K562 (cell line): ENCODE results near the gene GEN1. TPM values are rescaled to one million over a fixed set of nuclear protein-coding genes. Genes with fewer than 3 reads are reported as not detected.

Source experiments
- ARID2 ChIP-seq: fragments of 450-650 bp; IDR thresholded peaks from 2 replicates; pipeline ENCODE4 v1.6.1; 2017; ENCODE audit warnings: antibody characterized with exemption, mild to moderate bottlenecking
- BACH1 ChIP-seq: fragments of 200-800 bp; sonication (Bioruptor generic); IDR thresholded peaks from 2 replicates; pipeline ENCODE4 v1.6.1; 2016; ENCODE audit warnings: missing genetic modification characterization, missing compliant biosample characterization
- MEIS2 ChIP-seq: fragments of 450-650 bp; IDR thresholded peaks from 2 replicates; pipeline ENCODE4 v1.6.1; 2014; ENCODE audit warnings: mild to moderate bottlenecking; ENCODE audit not compliant: partially characterized antibody
- MTA1 ChIP-seq: fragments of 450-650 bp; IDR thresholded peaks from 2 replicates; pipeline ENCODE4 v1.6.1; 2017; ENCODE audit warnings: borderline replicate concordance
- PML ChIP-seq: IDR thresholded peaks from 2 replicates; pipeline ENCODE4 v1.6.1; 2012; ENCODE audit warnings: low read length, inconsistent platforms
- SOX6 ChIP-seq: fragments of 450-650 bp; IDR thresholded peaks from 2 replicates; pipeline ENCODE4 v1.6.1; 2014; ENCODE audit warnings: mild to moderate bottlenecking
- ZNF224 ChIP-seq: sonication (generic); formaldehyde crosslinking; IDR thresholded peaks from 2 replicates; pipeline ENCODE4 v1.8.0; 2022; ENCODE audit warnings: mild to moderate bottlenecking, missing genetic modification reagents
- ZNF263 ChIP-seq: sonication (generic); formaldehyde crosslinking; IDR thresholded peaks from 2 replicates; pipeline ENCODE4 v1.8.0; 2022; ENCODE audit warnings: mild to moderate bottlenecking, missing genetic modification reagents, borderline replicate concordance
- ZNF589 ChIP-seq: fragments of 200-800 bp; sonication (Bioruptor generic); IDR thresholded peaks from 2 replicates; pipeline ENCODE4 v1.6.1; 2016; ENCODE audit warnings: low read depth, missing genetic modification characterization, missing compliant biosample characterization
- ZNF75A ChIP-seq: fragments of 450-650 bp; formaldehyde crosslinking; IDR thresholded peaks from 2 replicates; pipeline ENCODE4 v1.4.0; 2020; ENCODE audit warnings: mild to moderate bottlenecking
- polyA plus RNA-seq, 8 experiments: library from polyadenylated mRNA; depleted of rRNA in 4 of 8; stranded (reverse) in 5 of 8; unstranded in 3 of 8; fragments of >200 nt; fragmentation: Nextera tagmentation in 2 of 8; fragmentation: Illumina TruSeq in 1 of 8; extraction: Ambion mirVana in 2 of 8; extraction: Trizol in 1 of 8; gene quantifications; 2 replicates each; pipeline versions ENCODE4 v1.2.1 to v1.2.3, GENCODE V29; 2011 to 2014; ENCODE audit warnings: inconsistent platforms in 1 of 8, missing spikeins in 1 of 8
- total RNA-seq, 7 experiments: library from RNA; depleted of rRNA in 6 of 7; stranded (reverse); fragments of >200 nt in 6 of 7; fragmentation: Illumina TruSeq in 2 of 7; extraction: Trizol in 2 of 7; gene quantifications; 2 replicates each; pipeline versions ENCODE4 v1.2.1 to v1.2.3, GENCODE V29; 2011 to 2021; ENCODE audit warnings: low replicate concordance in 1 of 7
- TF ChIP-seq, protein P1 (sequence below): fragments of 450-650 bp; IDR thresholded peaks from 2 replicates; pipeline ENCODE4 v1.6.1; 2016; ENCODE audit warnings: antibody characterized with exemption
- TF ChIP-seq, protein P2 (sequence below): fragments of 250-450 bp; sonication (Bioruptor Pico); IDR thresholded peaks from 2 replicates; pipeline ENCODE4 v1.8.0; 2022; ENCODE audit warnings: inconsistent platforms, mild to moderate bottlenecking, moderate library complexity, borderline replicate concordance
- TF ChIP-seq, protein P3 (sequence below): fragments of 450-650 bp; IDR thresholded peaks from 2 replicates; pipeline ENCODE4 v1.6.1; 2016; ENCODE audit warnings: mild to moderate bottlenecking, moderate library complexity

GEN1 gene
- total and polyA plus RNA-seq, 9 of the 15 experiments (the other 6 are each of a cell fraction or from before 2014, with no cell fraction given) = 8.6 to 39.7 (median 24.5) TPM

DNA sequence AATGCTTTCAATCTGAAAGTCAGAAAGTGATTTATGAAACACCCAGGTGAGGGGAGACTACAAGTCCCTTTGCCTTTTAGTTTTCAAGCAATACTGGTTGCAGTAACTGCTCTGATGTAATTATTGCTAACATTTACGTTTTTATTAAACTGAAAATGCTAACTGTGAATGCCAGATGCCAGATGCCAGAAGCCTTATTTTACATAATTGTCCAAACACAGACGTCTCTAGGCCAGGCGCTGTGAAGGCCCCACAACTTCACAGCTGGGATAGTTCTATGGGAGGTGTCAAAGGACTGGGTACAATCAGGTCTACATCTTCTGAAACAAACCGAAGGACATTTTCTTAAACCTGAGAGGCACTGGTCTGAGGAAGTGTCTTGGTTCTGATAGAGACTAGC lies 34.8 kb downstream of the GEN1 start (continued):
- TF ChIP-seq, protein P1, sequence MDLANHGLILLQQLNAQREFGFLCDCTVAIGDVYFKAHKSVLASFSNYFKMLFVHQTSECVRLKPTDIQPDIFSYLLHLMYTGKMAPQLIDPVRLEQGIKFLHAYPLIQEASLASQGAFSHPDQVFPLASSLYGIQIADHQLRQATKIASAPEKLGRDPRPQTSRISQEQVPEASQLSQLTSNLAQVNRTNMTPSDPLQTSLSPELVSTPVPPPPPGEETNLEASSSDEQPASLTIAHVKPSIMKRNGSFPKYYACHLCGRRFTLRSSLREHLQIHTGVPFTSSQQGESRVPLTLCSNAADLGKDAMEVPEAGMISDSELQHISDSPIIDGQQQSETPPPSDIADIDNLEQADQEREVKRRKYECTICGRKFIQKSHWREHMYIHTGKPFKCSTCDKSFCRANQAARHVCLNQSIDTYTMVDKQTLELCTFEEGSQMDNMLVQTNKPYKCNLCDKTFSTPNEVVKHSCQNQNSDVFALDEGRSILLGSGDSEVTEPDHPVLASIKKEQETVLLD = no peak
- no peak for TF ChIP-seq ARID2
- no peak for TF ChIP-seq BACH1
- TF ChIP-seq MEIS2 = no peak
- no peak for TF ChIP-seq ZNF589 (CRISPR knock-in tag)
- TF ChIP-seq MTA1 = no peak
- no peak for TF ChIP-seq ZNF263 (CRISPR knock-in tag)
- no peak for TF ChIP-seq ZNF224
- TF ChIP-seq PML = no peak
- TF ChIP-seq SOX6 = no peak
- TF ChIP-seq ZNF75A = no peak
- TF ChIP-seq, protein P2, sequence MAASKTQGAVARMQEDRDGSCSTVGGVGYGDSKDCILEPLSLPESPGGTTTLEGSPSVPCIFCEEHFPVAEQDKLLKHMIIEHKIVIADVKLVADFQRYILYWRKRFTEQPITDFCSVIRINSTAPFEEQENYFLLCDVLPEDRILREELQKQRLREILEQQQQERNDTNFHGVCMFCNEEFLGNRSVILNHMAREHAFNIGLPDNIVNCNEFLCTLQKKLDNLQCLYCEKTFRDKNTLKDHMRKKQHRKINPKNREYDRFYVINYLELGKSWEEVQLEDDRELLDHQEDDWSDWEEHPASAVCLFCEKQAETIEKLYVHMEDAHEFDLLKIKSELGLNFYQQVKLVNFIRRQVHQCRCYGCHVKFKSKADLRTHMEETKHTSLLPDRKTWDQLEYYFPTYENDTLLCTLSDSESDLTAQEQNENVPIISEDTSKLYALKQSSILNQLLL (CRISPR knock-in tag) = no peak
- TF ChIP-seq, protein P3, sequence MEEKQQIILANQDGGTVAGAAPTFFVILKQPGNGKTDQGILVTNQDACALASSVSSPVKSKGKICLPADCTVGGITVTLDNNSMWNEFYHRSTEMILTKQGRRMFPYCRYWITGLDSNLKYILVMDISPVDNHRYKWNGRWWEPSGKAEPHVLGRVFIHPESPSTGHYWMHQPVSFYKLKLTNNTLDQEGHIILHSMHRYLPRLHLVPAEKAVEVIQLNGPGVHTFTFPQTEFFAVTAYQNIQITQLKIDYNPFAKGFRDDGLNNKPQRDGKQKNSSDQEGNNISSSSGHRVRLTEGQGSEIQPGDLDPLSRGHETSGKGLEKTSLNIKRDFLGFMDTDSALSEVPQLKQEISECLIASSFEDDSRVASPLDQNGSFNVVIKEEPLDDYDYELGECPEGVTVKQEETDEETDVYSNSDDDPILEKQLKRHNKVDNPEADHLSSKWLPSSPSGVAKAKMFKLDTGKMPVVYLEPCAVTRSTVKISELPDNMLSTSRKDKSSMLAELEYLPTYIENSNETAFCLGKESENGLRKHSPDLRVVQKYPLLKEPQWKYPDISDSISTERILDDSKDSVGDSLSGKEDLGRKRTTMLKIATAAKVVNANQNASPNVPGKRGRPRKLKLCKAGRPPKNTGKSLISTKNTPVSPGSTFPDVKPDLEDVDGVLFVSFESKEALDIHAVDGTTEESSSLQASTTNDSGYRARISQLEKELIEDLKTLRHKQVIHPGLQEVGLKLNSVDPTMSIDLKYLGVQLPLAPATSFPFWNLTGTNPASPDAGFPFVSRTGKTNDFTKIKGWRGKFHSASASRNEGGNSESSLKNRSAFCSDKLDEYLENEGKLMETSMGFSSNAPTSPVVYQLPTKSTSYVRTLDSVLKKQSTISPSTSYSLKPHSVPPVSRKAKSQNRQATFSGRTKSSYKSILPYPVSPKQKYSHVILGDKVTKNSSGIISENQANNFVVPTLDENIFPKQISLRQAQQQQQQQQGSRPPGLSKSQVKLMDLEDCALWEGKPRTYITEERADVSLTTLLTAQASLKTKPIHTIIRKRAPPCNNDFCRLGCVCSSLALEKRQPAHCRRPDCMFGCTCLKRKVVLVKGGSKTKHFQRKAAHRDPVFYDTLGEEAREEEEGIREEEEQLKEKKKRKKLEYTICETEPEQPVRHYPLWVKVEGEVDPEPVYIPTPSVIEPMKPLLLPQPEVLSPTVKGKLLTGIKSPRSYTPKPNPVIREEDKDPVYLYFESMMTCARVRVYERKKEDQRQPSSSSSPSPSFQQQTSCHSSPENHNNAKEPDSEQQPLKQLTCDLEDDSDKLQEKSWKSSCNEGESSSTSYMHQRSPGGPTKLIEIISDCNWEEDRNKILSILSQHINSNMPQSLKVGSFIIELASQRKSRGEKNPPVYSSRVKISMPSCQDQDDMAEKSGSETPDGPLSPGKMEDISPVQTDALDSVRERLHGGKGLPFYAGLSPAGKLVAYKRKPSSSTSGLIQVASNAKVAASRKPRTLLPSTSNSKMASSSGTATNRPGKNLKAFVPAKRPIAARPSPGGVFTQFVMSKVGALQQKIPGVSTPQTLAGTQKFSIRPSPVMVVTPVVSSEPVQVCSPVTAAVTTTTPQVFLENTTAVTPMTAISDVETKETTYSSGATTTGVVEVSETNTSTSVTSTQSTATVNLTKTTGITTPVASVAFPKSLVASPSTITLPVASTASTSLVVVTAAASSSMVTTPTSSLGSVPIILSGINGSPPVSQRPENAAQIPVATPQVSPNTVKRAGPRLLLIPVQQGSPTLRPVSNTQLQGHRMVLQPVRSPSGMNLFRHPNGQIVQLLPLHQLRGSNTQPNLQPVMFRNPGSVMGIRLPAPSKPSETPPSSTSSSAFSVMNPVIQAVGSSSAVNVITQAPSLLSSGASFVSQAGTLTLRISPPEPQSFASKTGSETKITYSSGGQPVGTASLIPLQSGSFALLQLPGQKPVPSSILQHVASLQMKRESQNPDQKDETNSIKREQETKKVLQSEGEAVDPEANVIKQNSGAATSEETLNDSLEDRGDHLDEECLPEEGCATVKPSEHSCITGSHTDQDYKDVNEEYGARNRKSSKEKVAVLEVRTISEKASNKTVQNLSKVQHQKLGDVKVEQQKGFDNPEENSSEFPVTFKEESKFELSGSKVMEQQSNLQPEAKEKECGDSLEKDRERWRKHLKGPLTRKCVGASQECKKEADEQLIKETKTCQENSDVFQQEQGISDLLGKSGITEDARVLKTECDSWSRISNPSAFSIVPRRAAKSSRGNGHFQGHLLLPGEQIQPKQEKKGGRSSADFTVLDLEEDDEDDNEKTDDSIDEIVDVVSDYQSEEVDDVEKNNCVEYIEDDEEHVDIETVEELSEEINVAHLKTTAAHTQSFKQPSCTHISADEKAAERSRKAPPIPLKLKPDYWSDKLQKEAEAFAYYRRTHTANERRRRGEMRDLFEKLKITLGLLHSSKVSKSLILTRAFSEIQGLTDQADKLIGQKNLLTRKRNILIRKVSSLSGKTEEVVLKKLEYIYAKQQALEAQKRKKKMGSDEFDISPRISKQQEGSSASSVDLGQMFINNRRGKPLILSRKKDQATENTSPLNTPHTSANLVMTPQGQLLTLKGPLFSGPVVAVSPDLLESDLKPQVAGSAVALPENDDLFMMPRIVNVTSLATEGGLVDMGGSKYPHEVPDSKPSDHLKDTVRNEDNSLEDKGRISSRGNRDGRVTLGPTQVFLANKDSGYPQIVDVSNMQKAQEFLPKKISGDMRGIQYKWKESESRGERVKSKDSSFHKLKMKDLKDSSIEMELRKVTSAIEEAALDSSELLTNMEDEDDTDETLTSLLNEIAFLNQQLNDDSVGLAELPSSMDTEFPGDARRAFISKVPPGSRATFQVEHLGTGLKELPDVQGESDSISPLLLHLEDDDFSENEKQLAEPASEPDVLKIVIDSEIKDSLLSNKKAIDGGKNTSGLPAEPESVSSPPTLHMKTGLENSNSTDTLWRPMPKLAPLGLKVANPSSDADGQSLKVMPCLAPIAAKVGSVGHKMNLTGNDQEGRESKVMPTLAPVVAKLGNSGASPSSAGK = no peak
